Measurements from ENCODE around the gene DDA1. TPM values are rescaled to one million over a fixed set of nuclear protein-coding genes. Genes with fewer than 3 reads are reported as not detected.

The DDA1 gene
- total RNA-seq, 1 donor from 2014 or later: 30.4 TPM

- no peak overlapping the region for H3K27ac ChIP-seq
- ATAC-seq (no peak), DNase-seq (no peak)
- peaks cover 19% of the 10 kb centered on the region for H3K4me1 ChIP-seq
- intact Hi-C loops (cut with DNase I): no loop called here
- H3K4me3 ChIP-seq: no peak overlapping the region
- no peak for TF ChIP-seq CTCF (IDR thresholded peaks at IDR 0.05)
- H3K27me3 ChIP-seq: no peaks in the 10 kb centered on the region
- peaks cover 32% of the 10 kb centered on the region for H3K36me3 ChIP-seq
- no peaks in the 10 kb centered on the region for H3K9me3 ChIP-seq
Observed at GRCh38 chr19:17312189-17313113, 3.1 kb downstream of the DDA1 start.

GRCh38 chr19:17314007-17314593, 4.7 kb downstream of the DDA1 start:
- no peaks in the 10 kb centered on the region for H3K27me3 ChIP-seq
- no peaks in the 10 kb centered on the region for H3K9me3 ChIP-seq
- H3K4me3 ChIP-seq: no peak overlapping the region
- H3K4me1 ChIP-seq: peaks cover 19% of the 10 kb centered on the region
- no peak overlapping the region for H3K27ac ChIP-seq
- no peak for TF ChIP-seq CTCF (IDR thresholded peaks at IDR 0.05)
- no peak for ATAC-seq
- H3K36me3 ChIP-seq: peaks cover 33% of the 10 kb centered on the region
- no peak for DNase-seq
- intact Hi-C loops (cut with DNase I): no loop called here

- no peak for DNase-seq
- peaks cover 58% of the 10 kb centered on the region for H3K36me3 ChIP-seq
- H3K27ac ChIP-seq: no peak overlapping the region
- TF ChIP-seq CTCF (IDR thresholded peaks at IDR 0.05): no peak
- H3K4me1 ChIP-seq: no peaks in the 10 kb centered on the region
- H3K9me3 ChIP-seq: no peaks in the 10 kb centered on the region
- intact Hi-C loops (cut with DNase I): no loop called here
- H3K27me3 ChIP-seq: no peaks in the 10 kb centered on the region
- ATAC-seq: no peak
- H3K4me3 ChIP-seq: no peak overlapping the region
Observed at GRCh38 chr19:17318966-17319365, 9.6 kb downstream of the DDA1 start.

DNA sequence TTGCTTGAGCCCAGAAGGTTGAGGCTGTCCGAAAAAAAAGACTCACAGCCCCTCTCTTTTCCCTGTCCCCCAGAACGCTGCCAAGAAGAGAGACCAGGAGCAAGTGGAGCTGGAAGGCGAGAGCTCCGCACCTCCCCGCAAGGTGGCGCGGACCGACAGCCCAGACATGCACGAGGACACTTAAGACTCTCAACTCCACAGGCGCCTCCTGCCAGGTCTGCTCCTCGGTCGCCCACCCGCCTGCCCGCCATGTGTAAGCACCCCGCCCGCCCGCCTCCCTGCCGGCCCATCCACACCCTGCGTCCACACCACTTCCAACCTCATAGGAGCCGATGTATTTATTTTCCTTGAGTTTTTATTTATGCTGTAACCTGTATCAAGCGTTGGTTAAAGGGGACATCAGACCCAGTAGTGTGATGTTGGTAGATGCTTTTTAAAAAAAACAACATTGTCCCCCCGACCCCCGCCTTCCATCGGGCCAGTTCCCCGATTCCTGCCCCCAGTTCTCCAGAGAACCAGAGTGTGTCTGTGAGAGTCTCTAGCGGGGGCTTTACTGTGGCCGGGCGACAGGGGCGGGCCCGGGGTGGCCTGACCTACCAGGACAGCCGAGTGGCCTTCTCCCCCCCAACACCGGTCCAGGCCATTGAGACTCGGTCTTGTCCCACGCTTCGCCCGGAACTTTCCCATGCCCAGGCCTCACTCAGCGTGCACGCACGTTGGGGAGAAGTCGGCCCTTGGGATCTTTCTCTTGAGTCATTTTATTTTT, 10.3 kb downstream of the DDA1 start:
- no peaks in the 10 kb centered on the region for H3K9me3 ChIP-seq
- DNase-seq: no peak
- ATAC-seq: no peak
- no peak for TF ChIP-seq CTCF (IDR thresholded peaks at IDR 0.05)
- intact Hi-C loops (cut with DNase I): no loop called here
- no peak overlapping the region for H3K27ac ChIP-seq
- no peak overlapping the region for H3K4me3 ChIP-seq
- H3K36me3 ChIP-seq: peaks cover 51% of the 10 kb centered on the region
- H3K27me3 ChIP-seq: no peaks in the 10 kb centered on the region
- no peaks in the 10 kb centered on the region for H3K4me1 ChIP-seq

DNA sequence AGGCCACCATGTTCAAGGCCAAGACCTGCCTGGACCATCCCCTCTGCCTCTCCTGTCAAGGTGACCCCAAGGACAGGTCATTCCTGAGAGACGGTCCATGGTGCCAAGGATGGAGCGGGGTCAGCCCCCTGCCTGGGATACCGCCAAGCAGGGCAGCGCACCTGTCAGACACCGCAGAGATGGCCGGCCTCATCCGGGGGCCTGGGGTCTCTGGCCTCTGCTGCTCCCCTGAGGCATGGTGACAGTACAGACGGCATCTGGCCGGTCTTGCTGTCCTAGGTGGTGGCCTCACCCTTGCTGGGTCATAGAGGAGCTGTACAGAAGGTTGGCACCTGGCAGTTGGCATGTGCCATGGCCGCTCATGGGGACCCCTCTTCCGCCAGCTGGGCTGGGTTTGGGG, 11.1 kb downstream of the DDA1 start:
- Histone ChIP-seq H3K27me3 (no peaks in the 10 kb centered on the region), H3K36me3 (peaks cover 46% of the 10 kb centered on the region), H3K27ac (no peak overlapping the region), H3K4me1 (no peaks in the 10 kb centered on the region), H3K9me3 (no peaks in the 10 kb centered on the region), H3K4me3 (no peak overlapping the region)
- no peak for TF ChIP-seq CTCF (IDR thresholded peaks at IDR 0.05)
- intact Hi-C loops (cut with DNase I): no loop called here
- no peak for DNase-seq
- no peak for ATAC-seq
